WTC11 (cell line): ENCODE measurements around the gene RAB5IF. TPM values are rescaled to one million over a fixed set of nuclear protein-coding genes. Genes with fewer than 3 reads are reported as not detected.

ENCODE experiments used
- ATF1 ChIP-seq: sonication (generic); formaldehyde crosslinking; IDR thresholded peaks from 2 replicates; pipeline ENCODE4 v1.8.1; 2023; ENCODE audit warnings: mild to moderate bottlenecking, moderate library complexity, missing genetic modification reagents
- ATF6 ChIP-seq: sonication (generic); formaldehyde crosslinking; IDR thresholded peaks from 2 replicates; pipeline ENCODE4 v1.8.1; 2023; ENCODE audit warnings: mild to moderate bottlenecking, missing genetic modification reagents
- CREM ChIP-seq: sonication (generic); formaldehyde crosslinking; IDR thresholded peaks from 2 replicates; pipeline ENCODE4 v1.8.1; 2022; ENCODE audit warnings: mild to moderate bottlenecking, missing genetic modification reagents, moderate library complexity
- FOXK1 ChIP-seq: sonication (generic); formaldehyde crosslinking; IDR thresholded peaks from 2 replicates; pipeline ENCODE4 v1.8.0; 2022; ENCODE audit warnings: mild to moderate bottlenecking, moderate library complexity, missing genetic modification reagents
- FOXP1 ChIP-seq: sonication (generic); formaldehyde crosslinking; IDR thresholded peaks from 2 replicates; pipeline ENCODE4 v1.8.0; 2022; ENCODE audit warnings: missing genetic modification reagents, mild to moderate bottlenecking, moderate library complexity, borderline replicate concordance
- GTF2I ChIP-seq: fragments of 250-450 bp; sonication (Bioruptor Pico); conservative IDR thresholded peaks from 2 replicates; pipeline ENCODE4 v1.4.0; 2021; ENCODE audit warnings: mild to moderate bottlenecking
- HMGA2 ChIP-seq: fragments of 250-450 bp; sonication (Bioruptor Pico); IDR thresholded peaks from 2 replicates; pipeline ENCODE4 v1.4.0; 2021; ENCODE audit warnings: mild to moderate bottlenecking, moderate library complexity
- JAZF1 ChIP-seq: fragments of 250-450 bp; sonication (Bioruptor Pico); IDR thresholded peaks from 2 replicates; pipeline ENCODE4 v1.9.0; 2021; ENCODE audit warnings: moderate library complexity, mild to moderate bottlenecking, inconsistent platforms
- JUN ChIP-seq: sonication (generic); formaldehyde crosslinking; IDR thresholded peaks from 2 replicates; pipeline ENCODE4 v1.8.0; 2023; ENCODE audit warnings: mild to moderate bottlenecking, missing genetic modification reagents
- KAT7 ChIP-seq: sonication (generic); formaldehyde crosslinking; IDR thresholded peaks from 2 replicates; pipeline ENCODE4 v1.8.1; 2023; ENCODE audit warnings: missing genetic modification reagents, mild to moderate bottlenecking, borderline replicate concordance
- MYBL2 ChIP-seq: sonication (generic); formaldehyde crosslinking; IDR thresholded peaks from 2 replicates; pipeline ENCODE4 v1.8.1; 2023; ENCODE audit warnings: mild to moderate bottlenecking, moderate library complexity, missing genetic modification reagents
- NFE2L1 ChIP-seq: sonication (generic); formaldehyde crosslinking; IDR thresholded peaks from 2 replicates; pipeline ENCODE4 v1.8.1; 2023; ENCODE audit warnings: missing genetic modification reagents
- SMAD3 ChIP-seq: sonication (generic); formaldehyde crosslinking; IDR thresholded peaks from 2 replicates; pipeline ENCODE4 v1.8.0; 2022; ENCODE audit warnings: missing genetic modification reagents, mild to moderate bottlenecking, borderline replicate concordance
- SP1 ChIP-seq: sonication (generic); formaldehyde crosslinking; conservative IDR thresholded peaks from 2 replicates; pipeline ENCODE4 v1.8.1; 2022; ENCODE audit warnings: missing genetic modification reagents
- TEAD1 ChIP-seq: sonication (generic); formaldehyde crosslinking; IDR thresholded peaks from 2 replicates; pipeline ENCODE4 v1.8.0; 2022; ENCODE audit warnings: mild to moderate bottlenecking, missing genetic modification reagents
- TEAD4 ChIP-seq: sonication (generic); formaldehyde crosslinking; IDR thresholded peaks from 2 replicates; pipeline ENCODE4 v1.8.0; 2022; ENCODE audit warnings: mild to moderate bottlenecking, missing genetic modification reagents
- TP53 ChIP-seq: sonication (generic); formaldehyde crosslinking; IDR thresholded peaks from 2 replicates; pipeline ENCODE4 v1.8.1; 2023; ENCODE audit warnings: mild to moderate bottlenecking, missing genetic modification reagents
- ZNF219 ChIP-seq: sonication (generic); formaldehyde crosslinking; IDR thresholded peaks from 2 replicates; pipeline ENCODE4 v1.8.0; 2023; ENCODE audit warnings: missing genetic modification reagents, mild to moderate bottlenecking, borderline replicate concordance
- ZNF317 ChIP-seq: sonication (generic); formaldehyde crosslinking; IDR thresholded peaks from 2 replicates; pipeline ENCODE4 v1.8.1; 2023; ENCODE audit warnings: low read depth, mild to moderate bottlenecking, moderate library complexity, missing genetic modification reagents, borderline replicate concordance
- ZNF416 ChIP-seq: fragments of 250-450 bp; sonication (Bioruptor Pico); IDR thresholded peaks from 2 replicates; pipeline ENCODE4 v1.9.0; 2021; ENCODE audit warnings: mild to moderate bottlenecking, inconsistent platforms
- ZNF423 ChIP-seq: fragments of 250-450 bp; sonication (Bioruptor Pico); IDR thresholded peaks from 2 replicates; pipeline ENCODE4 v2.1.2; 2022; ENCODE audit warnings: mild to moderate bottlenecking, moderate library complexity
- ZNF425 ChIP-seq: fragments of 250-450 bp; sonication (Bioruptor Pico); conservative IDR thresholded peaks from 2 replicates; pipeline ENCODE4 v1.9.0; 2021; ENCODE audit warnings: mild to moderate bottlenecking
- ZNF671 ChIP-seq: fragments of 250-450 bp; sonication (Bioruptor Pico); IDR thresholded peaks from 2 replicates; pipeline ENCODE4 v1.8.0; 2021; ENCODE audit warnings: mild to moderate bottlenecking
- total RNA-seq: library from RNA; stranded (reverse); gene quantifications from 3 replicates; pipeline ENCODE4 v1.2.3, GENCODE V29; 2021
- TF ChIP-seq, protein P1 (sequence below): fragments of 250-450 bp; sonication (Bioruptor Pico); IDR thresholded peaks from 2 replicates; pipeline ENCODE4 v1.9.0; 2021; ENCODE audit warnings: moderate library complexity, mild to moderate bottlenecking, inconsistent platforms, borderline replicate concordance
- TF ChIP-seq, protein P2 (sequence below): sonication (generic); formaldehyde crosslinking; IDR thresholded peaks from 2 replicates; pipeline ENCODE4 v1.8.0; 2023; ENCODE audit warnings: missing genetic modification reagents
- TF ChIP-seq, protein P3 (sequence below): sonication (generic); formaldehyde crosslinking; IDR thresholded peaks from 2 replicates; pipeline ENCODE4 v1.8.0; 2023; ENCODE audit warnings: missing genetic modification reagents, mild to moderate bottlenecking, borderline replicate concordance
- TF ChIP-seq, protein P4 (sequence below): fragments of 250-450 bp; sonication (Bioruptor Pico); IDR thresholded peaks from 2 replicates; pipeline ENCODE4 v1.9.0; 2021; ENCODE audit warnings: mild to moderate bottlenecking

Gene RAB5IF
- total RNA-seq, 1 experiment from 2014 or later = 88.4 TPM

DNA sequence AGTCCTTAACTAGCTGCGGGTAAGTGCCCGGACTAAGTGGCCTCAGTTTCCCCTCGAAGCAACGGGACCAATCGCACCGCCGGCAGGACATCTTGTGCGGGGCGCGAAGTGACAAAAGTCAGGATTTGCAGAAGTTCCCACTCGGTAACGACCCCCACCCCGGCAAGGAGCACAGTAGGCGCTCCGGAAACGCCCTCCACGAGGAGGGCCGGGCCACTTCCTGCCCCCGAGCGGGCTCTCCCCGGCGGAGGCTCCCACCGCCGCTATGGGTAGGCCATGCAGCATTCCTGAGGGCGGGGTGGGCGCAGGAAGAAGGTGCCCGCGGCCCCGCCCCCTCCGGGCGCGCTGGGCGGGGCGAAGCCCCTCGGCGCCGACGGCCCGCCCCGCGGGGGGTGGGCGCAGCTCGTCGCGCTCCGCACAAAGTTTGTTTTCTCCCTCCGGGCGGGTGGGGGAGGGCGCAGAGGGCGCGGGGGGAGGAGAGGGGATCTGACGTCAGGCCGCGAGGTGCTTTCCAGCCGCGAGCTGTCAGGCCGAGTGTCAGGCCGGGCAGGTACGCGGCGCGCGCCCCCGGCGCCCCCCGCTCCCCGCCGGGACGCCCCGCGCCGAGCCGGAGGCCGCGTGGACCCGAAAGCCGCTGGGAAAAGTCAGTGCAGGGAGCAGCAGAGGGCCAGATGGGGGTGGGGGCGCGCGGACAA, 32.3 kb upstream of the RAB5IF start, which contains the start of gene TGIF2 (continued):
- TF ChIP-seq ZNF317 (CRISPR knock-in tag) (no peak), ATF6 (CRISPR knock-in tag) (no peak), SP1 (CRISPR knock-in tag) (peak; percentile 83), ATF1 (CRISPR knock-in tag) (no peak), HMGA2 (CRISPR knock-in tag) (peak; percentile 21; the same call in 1 of the 2 replicates), ZNF219 (CRISPR knock-in tag) (0 out of 2 replicates have a peak, but pooled peaks have one; percentile 61), ZNF423 (CRISPR knock-in tag) (peak; percentile 53; the same call in 1 of the 2 replicates), FOXP1 (CRISPR knock-in tag) (no peak), NFE2L1 (CRISPR knock-in tag) (no peak), JAZF1 (CRISPR knock-in tag) (no peak), ZNF671 (CRISPR knock-in tag) (no peak), ZNF416 (CRISPR knock-in tag) (no peak), TP53 (CRISPR knock-in tag) (peak; percentile 21; the same call in 1 of the 2 replicates), SMAD3 (no peak), FOXK1 (CRISPR knock-in tag) (peak; percentile 21; the same call in 1 of the 2 replicates), GTF2I (CRISPR knock-in tag) (no peak), ZNF425 (CRISPR knock-in tag) (no peak), CREM (CRISPR knock-in tag) (peak; percentile 4), JUN (0 out of 2 replicates have a peak, but pooled peaks have one; percentile 60), TEAD1 (CRISPR knock-in tag) (peak; percentile 94; the same call in 1 of the 2 replicates), KAT7 (CRISPR knock-in tag) (peak; percentile 49; the same call in 1 of the 2 replicates), TEAD4 (CRISPR knock-in tag) (peak; percentile 66; the same call in 1 of the 2 replicates), MYBL2 (CRISPR knock-in tag) (0 out of 2 replicates have a peak, but pooled peaks have one; percentile 56)
- TF ChIP-seq, protein P1, sequence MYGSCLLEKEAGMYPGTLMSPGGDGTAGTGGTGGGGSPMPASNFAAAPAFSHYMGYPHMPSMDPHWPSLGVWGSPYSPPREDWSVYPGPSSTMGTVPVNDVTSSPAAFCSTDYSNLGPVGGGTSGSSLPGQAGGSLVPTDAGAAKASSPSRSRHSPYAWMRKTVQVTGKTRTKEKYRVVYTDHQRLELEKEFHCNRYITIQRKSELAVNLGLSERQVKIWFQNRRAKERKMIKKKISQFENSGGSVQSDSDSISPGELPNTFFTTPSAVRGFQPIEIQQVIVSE (CRISPR knock-in tag) = no peak
- TF ChIP-seq, protein P2, sequence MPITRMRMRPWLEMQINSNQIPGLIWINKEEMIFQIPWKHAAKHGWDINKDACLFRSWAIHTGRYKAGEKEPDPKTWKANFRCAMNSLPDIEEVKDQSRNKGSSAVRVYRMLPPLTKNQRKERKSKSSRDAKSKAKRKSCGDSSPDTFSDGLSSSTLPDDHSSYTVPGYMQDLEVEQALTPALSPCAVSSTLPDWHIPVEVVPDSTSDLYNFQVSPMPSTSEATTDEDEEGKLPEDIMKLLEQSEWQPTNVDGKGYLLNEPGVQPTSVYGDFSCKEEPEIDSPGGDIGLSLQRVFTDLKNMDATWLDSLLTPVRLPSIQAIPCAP = 0 out of 2 replicates have a peak, but pooled peaks have one; percentile 23
- TF ChIP-seq, protein P3, sequence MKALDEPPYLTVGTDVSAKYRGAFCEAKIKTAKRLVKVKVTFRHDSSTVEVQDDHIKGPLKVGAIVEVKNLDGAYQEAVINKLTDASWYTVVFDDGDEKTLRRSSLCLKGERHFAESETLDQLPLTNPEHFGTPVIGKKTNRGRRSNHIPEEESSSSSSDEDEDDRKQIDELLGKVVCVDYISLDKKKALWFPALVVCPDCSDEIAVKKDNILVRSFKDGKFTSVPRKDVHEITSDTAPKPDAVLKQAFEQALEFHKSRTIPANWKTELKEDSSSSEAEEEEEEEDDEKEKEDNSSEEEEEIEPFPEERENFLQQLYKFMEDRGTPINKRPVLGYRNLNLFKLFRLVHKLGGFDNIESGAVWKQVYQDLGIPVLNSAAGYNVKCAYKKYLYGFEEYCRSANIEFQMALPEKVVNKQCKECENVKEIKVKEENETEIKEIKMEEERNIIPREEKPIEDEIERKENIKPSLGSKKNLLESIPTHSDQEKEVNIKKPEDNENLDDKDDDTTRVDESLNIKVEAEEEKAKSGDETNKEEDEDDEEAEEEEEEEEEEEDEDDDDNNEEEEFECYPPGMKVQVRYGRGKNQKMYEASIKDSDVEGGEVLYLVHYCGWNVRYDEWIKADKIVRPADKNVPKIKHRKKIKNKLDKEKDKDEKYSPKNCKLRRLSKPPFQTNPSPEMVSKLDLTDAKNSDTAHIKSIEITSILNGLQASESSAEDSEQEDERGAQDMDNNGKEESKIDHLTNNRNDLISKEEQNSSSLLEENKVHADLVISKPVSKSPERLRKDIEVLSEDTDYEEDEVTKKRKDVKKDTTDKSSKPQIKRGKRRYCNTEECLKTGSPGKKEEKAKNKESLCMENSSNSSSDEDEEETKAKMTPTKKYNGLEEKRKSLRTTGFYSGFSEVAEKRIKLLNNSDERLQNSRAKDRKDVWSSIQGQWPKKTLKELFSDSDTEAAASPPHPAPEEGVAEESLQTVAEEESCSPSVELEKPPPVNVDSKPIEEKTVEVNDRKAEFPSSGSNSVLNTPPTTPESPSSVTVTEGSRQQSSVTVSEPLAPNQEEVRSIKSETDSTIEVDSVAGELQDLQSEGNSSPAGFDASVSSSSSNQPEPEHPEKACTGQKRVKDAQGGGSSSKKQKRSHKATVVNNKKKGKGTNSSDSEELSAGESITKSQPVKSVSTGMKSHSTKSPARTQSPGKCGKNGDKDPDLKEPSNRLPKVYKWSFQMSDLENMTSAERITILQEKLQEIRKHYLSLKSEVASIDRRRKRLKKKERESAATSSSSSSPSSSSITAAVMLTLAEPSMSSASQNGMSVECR (CRISPR knock-in tag) = no peak
- TF ChIP-seq, protein P4, sequence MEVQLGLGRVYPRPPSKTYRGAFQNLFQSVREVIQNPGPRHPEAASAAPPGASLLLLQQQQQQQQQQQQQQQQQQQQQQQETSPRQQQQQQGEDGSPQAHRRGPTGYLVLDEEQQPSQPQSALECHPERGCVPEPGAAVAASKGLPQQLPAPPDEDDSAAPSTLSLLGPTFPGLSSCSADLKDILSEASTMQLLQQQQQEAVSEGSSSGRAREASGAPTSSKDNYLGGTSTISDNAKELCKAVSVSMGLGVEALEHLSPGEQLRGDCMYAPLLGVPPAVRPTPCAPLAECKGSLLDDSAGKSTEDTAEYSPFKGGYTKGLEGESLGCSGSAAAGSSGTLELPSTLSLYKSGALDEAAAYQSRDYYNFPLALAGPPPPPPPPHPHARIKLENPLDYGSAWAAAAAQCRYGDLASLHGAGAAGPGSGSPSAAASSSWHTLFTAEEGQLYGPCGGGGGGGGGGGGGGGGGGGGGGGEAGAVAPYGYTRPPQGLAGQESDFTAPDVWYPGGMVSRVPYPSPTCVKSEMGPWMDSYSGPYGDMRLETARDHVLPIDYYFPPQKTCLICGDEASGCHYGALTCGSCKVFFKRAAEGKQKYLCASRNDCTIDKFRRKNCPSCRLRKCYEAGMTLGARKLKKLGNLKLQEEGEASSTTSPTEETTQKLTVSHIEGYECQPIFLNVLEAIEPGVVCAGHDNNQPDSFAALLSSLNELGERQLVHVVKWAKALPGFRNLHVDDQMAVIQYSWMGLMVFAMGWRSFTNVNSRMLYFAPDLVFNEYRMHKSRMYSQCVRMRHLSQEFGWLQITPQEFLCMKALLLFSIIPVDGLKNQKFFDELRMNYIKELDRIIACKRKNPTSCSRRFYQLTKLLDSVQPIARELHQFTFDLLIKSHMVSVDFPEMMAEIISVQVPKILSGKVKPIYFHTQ (CRISPR knock-in tag) = no peak
